Loucy (cell line): ENCODE measurements around the gene FREM3.

Source experiments
- H2AFZ ChIP-seq: fragments of 200-600 bp; sonication (generic); 2 replicates; pipeline ENCODE4 v1.6.0; 2016; ENCODE audit warnings: antibody characterized with exemption, mild to moderate bottlenecking, low read length, moderate library complexity
- H3F3A ChIP-seq: fragments of 200-600 bp; 2 replicates; pipeline ENCODE4 v1.6.0; 2016; ENCODE audit warnings: antibody characterized with exemption, low read depth, mild to moderate bottlenecking
- H3K27me3 ChIP-seq: fragments of 200-600 bp; sonication (generic); 2 replicates; pipeline ENCODE4 v1.6.1; 2014; ENCODE audit warnings: low read length, mild to moderate bottlenecking; ENCODE audit not compliant: insufficient read depth, poor library complexity, severe bottlenecking
- H3K36me3 ChIP-seq: fragments of 200-600 bp; sonication (generic); 2 replicates; pipeline ENCODE4 v1.6.1; 2016; ENCODE audit warnings: low read length; ENCODE audit not compliant: insufficient read depth
- H3K4me1 ChIP-seq: fragments of 200-600 bp; sonication (generic); 2 replicates; pipeline ENCODE4 v1.5.1; 2014; ENCODE audit warnings: low read length, mild to moderate bottlenecking; ENCODE audit not compliant: insufficient read depth, poor library complexity, severe bottlenecking
- H3K4me2 ChIP-seq: fragments of 200-600 bp; sonication (generic); 2 replicates; pipeline ENCODE4 v1.6.0; 2014; ENCODE audit warnings: antibody characterized with exemption, low read length, low read depth, mild to moderate bottlenecking; ENCODE audit not compliant: poor library complexity, severe bottlenecking
- H3K4me3 ChIP-seq: fragments of 200-600 bp; sonication (generic); 2 replicates; pipeline ENCODE4 v1.5.1; 2014; ENCODE audit warnings: low read length, mild to moderate bottlenecking, mixed read lengths; ENCODE audit not compliant: poor library complexity, severe bottlenecking
- H3K79me2 ChIP-seq: fragments of 200-600 bp; sonication (generic); 2 replicates; pipeline ENCODE4 v1.6.1; 2014; ENCODE audit warnings: low read length; ENCODE audit not compliant: insufficient read depth
- H3K9ac ChIP-seq: fragments of 200-600 bp; sonication (generic); 2 replicates; pipeline ENCODE4 v1.6.0; 2014; ENCODE audit warnings: mild to moderate bottlenecking, low read depth, low read length, moderate library complexity; ENCODE audit not compliant: poor library complexity, severe bottlenecking
- H3K9me2 ChIP-seq: fragments of 200-600 bp; sonication (generic); replicated peaks from 2 replicates; pipeline ENCODE4 v1.6.1; 2016; ENCODE audit warnings: low read depth, low read length, mixed read lengths
- H3K9me3 ChIP-seq: fragments of 200-600 bp; sonication (generic); 2 replicates; pipeline ENCODE4 v1.6.1; 2014; ENCODE audit warnings: mild to moderate bottlenecking, antibody characterized with exemption, low read length, low read depth; ENCODE audit not compliant: insufficient read depth
- H4K20me1 ChIP-seq: fragments of 200-600 bp; sonication (generic); 2 replicates; pipeline ENCODE4 v1.6.0; 2014; ENCODE audit warnings: antibody characterized with exemption, low read length, mild to moderate bottlenecking; ENCODE audit not compliant: insufficient read depth, poor library complexity, severe bottlenecking
- CTCF ChIP-seq: fragments of 200-600 bp; sonication (generic); conservative IDR thresholded peaks from 2 replicates; pipeline ENCODE4 v1.5.1; 2014; ENCODE audit warnings: mild to moderate bottlenecking, antibody characterized with exemption, low read length
- EZH2phosphoT487 ChIP-seq: fragments of 200-600 bp; IDR thresholded peaks from 2 replicates; pipeline ENCODE4 v1.6.1; 2018; ENCODE audit warnings: antibody characterized with exemption, mild to moderate bottlenecking, moderate library complexity, borderline replicate concordance

FREM3 gene

GRCh38 chr4:143701365-143701764 is 890 bp upstream of the FREM3 start:
- no peak for TF ChIP-seq CTCF
- TF ChIP-seq EZH2phosphoT487: no peak
- no peaks in the 10 kb centered on the region for H3K9me2 ChIP-seq
- H3K9ac ChIP-seq: peak overlapping the region; percentile 22
- peak overlapping the region; percentile 77 for H3K4me3 ChIP-seq
- no peaks in the 10 kb centered on the region for H3F3A ChIP-seq
- H3K9me3 ChIP-seq: no peaks in the 10 kb centered on the region
- peak overlapping the region; percentile 100 for H3K4me2 ChIP-seq
- no peaks in the 10 kb centered on the region for H3K79me2 ChIP-seq
- peaks cover 43% of the 10 kb centered on the region for H3K27me3 ChIP-seq
- H3K36me3 ChIP-seq: no peaks in the 10 kb centered on the region
- H3K4me1 ChIP-seq: peaks cover 15% of the 10 kb centered on the region
- no peak overlapping the region for H2AFZ ChIP-seq
- H4K20me1 ChIP-seq: peaks cover 9% of the 10 kb centered on the region

- Histone ChIP-seq H4K20me1 (peaks cover 9% of the 10 kb centered on the region), H2AFZ (peak overlapping the region; percentile 63; the same call in 1 of the 2 replicates), H3K36me3 (no peaks in the 10 kb centered on the region), H3K9me3 (no peaks in the 10 kb centered on the region), H3K79me2 (no peaks in the 10 kb centered on the region), H3K4me2 (peak overlapping the region; percentile 100), H3K27me3 (peaks cover 43% of the 10 kb centered on the region), H3K9me2 (no peaks in the 10 kb centered on the region), H3K4me1 (peaks cover 15% of the 10 kb centered on the region), H3F3A (no peaks in the 10 kb centered on the region), H3K9ac (no peak overlapping the region), H3K4me3 (peak overlapping the region; percentile 77)
- no peak for TF ChIP-seq EZH2phosphoT487
Observed at GRCh38 chr4:143700046-143700415, 444 bp downstream of the FREM3 start.

- H3K4me2 ChIP-seq: peak overlapping the region; percentile 100
- H3K4me3 ChIP-seq: peak overlapping the region; percentile 77
Observed at GRCh38 chr4:143699331-143700045, 987 bp downstream of the FREM3 start.

More at GRCh38 chr4:143699331-143700045, 987 bp downstream of the FREM3 start:
- H3K36me3 ChIP-seq: no peaks in the 10 kb centered on the region
- peaks cover 9% of the 10 kb centered on the region for H4K20me1 ChIP-seq
- TF ChIP-seq CTCF (no peak), EZH2phosphoT487 (no peak)
- H3K9me3 ChIP-seq: no peaks in the 10 kb centered on the region
- H3K9me2 ChIP-seq: no peaks in the 10 kb centered on the region
- H3K9ac ChIP-seq: no peak overlapping the region
- H3F3A ChIP-seq: no peaks in the 10 kb centered on the region
- no peak overlapping the region for H2AFZ ChIP-seq
- H3K79me2 ChIP-seq: no peaks in the 10 kb centered on the region
- peaks cover 15% of the 10 kb centered on the region for H3K4me1 ChIP-seq
- H3K27me3 ChIP-seq: peaks cover 43% of the 10 kb centered on the region
